Activated CD8-positive, alpha-beta T cell treated with anti-CD3 and anti-CD28 coated beads, Interleukin-2, amount 10 ng/mL, durations not matched to agents 7 days and 5 days (primary cell): ENCODE data around the gene SLC12A3. TPM values are rescaled to one million over a fixed set of nuclear protein-coding genes. Genes with fewer than 3 reads are reported as not detected.

ENCODE experiments used
- ATAC-seq: fragments of 150-1000 bp; cut with Tn5 transposase; one replicate; pipeline ENCODE4 v1.10.0; 2021; ENCODE audit warnings: moderate library complexity
- CTCF ChIA-PET: fragments of 350-600 bp; sonication (Branson Sonifier 250); formaldehyde crosslinking; loops from one replicate; lab custom pipeline; 2021; ENCODE audit warnings: antibody characterized with exemption; lab: Charles Lee
- POLR2A ChIA-PET: fragments of 350-600 bp; sonication (Branson Sonifier 250); formaldehyde crosslinking; loops from one replicate; lab custom pipeline; 2021; ENCODE audit warnings: antibody characterized with exemption; lab: Charles Lee
- DNase-seq: peaks from one replicate; pipeline ENCODE4 v3.0.0-alpha.2; 2020
- H3K27ac Mint-ChIP-seq: one replicate; pipeline ENCODE4 v1.8.0; 2021; ENCODE audit warnings: mild to moderate bottlenecking, mixed read lengths
- H3K27me3 Mint-ChIP-seq: one replicate; pipeline ENCODE4 v1.8.0; 2021; ENCODE audit warnings: low read depth, mixed read lengths
- H3K36me3 Mint-ChIP-seq: one replicate; pipeline ENCODE4 v1.8.0; 2021; ENCODE audit warnings: low read depth, mixed read lengths
- H3K4me1 Mint-ChIP-seq: one replicate; pipeline ENCODE4 v1.8.0; 2021; ENCODE audit warnings: low read depth, mixed read lengths
- H3K4me3 Mint-ChIP-seq: one replicate; pipeline ENCODE4 v1.8.0; 2021; ENCODE audit warnings: mild to moderate bottlenecking, mixed read lengths
- H3K9me3 Mint-ChIP-seq: one replicate; pipeline ENCODE4 v1.8.0; 2022; ENCODE audit warnings: mixed read lengths; ENCODE audit not compliant: insufficient read depth
- total RNA-seq, 2 experiments: library from RNA; stranded (reverse); gene quantifications; one replicate each; pipeline ENCODE4 v1.2.3, GENCODE V29; 2021

SLC12A3 gene
- total RNA-seq, 2 experiments from 2014 or later = not detected

- ChIA-PET POLR2A (no interaction called here), CTCF (interaction anchor here (0.6 to 9.5 kb wide), 7 partner anchors 10 to 283 kb away, joined by 3 to 96 read pairs (median 11); no protein-coding TSS in a partner anchor)
- Mint-ChIP-seq H3K9me3 (no peaks in the 10 kb centered on the region), H3K27ac (no peak overlapping the region), H3K36me3 (no peaks in the 10 kb centered on the region), H3K4me1 (peaks cover 15% of the 10 kb centered on the region), H3K4me3 (no peak overlapping the region), H3K27me3 (no peaks in the 10 kb centered on the region)
- ATAC-seq = no peak
- DNase-seq = no peak
Observed at GRCh38 chr16:56870276-56870888, 5.4 kb downstream of the SLC12A3 start.

DNA sequence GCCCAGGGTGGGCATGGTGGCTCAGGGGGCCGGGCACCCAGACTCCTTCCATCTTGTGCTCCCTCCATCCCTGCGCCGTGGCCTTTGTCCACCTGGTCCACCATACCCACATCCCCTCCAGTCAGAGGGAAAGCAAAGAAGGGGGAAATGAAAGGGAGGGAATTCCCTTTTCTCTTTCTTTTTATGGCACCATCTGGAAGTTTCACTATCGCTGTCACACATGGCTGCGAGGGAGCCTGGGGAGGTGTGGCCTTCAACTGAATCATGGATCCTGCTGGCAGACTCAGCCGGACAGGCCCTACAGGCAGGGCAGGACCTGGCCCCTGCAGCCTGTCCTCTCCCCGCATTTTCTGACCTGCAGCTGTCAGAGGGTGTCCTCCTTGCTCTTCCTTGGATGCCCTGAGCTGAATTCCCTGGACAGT is 6.2 kb downstream of the SLC12A3 start:
- DNase-seq (no peak), ATAC-seq (no peak)
- no peak overlapping the region for H3K27ac Mint-ChIP-seq
- CTCF ChIA-PET = no interaction called here
- H3K9me3 Mint-ChIP-seq = no peaks in the 10 kb centered on the region
- POLR2A ChIA-PET = no interaction called here
- no peaks in the 10 kb centered on the region for H3K36me3 Mint-ChIP-seq
- no peak overlapping the region for H3K4me3 Mint-ChIP-seq
- peaks cover 19% of the 10 kb centered on the region for H3K4me1 Mint-ChIP-seq
- H3K27me3 Mint-ChIP-seq = no peaks in the 10 kb centered on the region

DNA sequence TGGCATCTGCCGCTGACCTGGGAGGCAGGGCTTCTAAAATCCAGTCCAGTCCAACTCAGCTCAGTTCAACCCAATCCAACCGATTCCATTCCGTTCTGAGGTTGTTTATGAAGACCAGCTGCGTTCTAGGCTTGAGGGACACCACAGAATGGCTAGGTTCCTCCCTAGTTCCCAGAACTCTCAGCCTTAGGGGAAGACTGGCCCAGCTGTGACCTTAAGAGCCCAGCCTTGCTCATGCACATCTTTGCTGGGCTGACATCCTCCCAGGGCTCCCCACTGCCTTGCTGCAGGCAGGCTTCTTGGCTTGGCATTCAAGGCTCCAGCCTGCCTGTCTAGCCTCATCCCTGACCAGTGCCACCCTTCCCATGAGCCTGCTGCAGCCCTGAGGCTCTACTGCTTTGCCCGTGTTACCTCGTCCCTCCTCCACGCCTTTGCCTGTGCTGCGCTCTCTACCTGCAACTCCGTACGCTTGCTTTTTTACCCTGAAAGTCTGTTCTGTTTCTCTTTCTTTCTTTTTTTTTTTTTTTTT is 7.9 kb downstream of the SLC12A3 start:
- H3K4me3 Mint-ChIP-seq = no peak overlapping the region
- ChIA-PET POLR2A (interaction anchor here (0.8 kb wide), 1 partner anchor 10 kb away, joined by 3 read pairs; no protein-coding TSS in a partner anchor), CTCF (no interaction called here)
- H3K36me3 Mint-ChIP-seq = no peaks in the 10 kb centered on the region
- ATAC-seq (no peak), DNase-seq (no peak)
- H3K27ac Mint-ChIP-seq = no peak overlapping the region
- peaks cover 13% of the 10 kb centered on the region for H3K4me1 Mint-ChIP-seq
- no peaks in the 10 kb centered on the region for H3K27me3 Mint-ChIP-seq
- H3K9me3 Mint-ChIP-seq = no peaks in the 10 kb centered on the region

- no peak overlapping the region for H3K27ac Mint-ChIP-seq
- H3K9me3 Mint-ChIP-seq = no peaks in the 10 kb centered on the region
- CTCF ChIA-PET = interaction anchor here (1.4 kb wide), 1 partner anchor 7 kb away, joined by 7 read pairs; no protein-coding TSS in a partner anchor
Observed at GRCh38 chr16:56874800-56875199, 9.8 kb downstream of the SLC12A3 start.

DNA sequence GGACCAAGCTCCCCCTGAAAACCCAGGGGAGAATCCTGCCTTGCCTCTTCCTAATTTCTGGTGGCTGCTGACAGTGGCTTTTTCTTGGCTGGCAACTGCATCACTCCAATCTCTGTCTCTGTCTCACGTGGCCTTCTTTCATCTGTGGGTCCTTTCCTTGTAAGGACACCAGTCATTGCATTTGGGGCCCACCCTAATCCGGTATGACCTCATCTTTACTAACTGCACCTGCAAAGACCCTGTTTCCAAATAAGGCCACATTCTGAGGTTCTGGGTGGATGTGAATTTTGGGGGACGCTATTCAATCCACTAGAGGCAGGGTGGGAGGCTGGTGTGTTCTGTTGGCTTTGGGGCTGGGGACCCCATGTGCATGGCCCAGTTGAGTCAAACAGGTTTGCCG is 11.0 kb downstream of the SLC12A3 start:
- no peak for ATAC-seq
- no peak for DNase-seq
- ChIA-PET CTCF (interaction anchor here (1.4 kb wide), 2 partner anchors 9 to 88 kb away, joined by 4 to 7 read pairs; no protein-coding TSS in a partner anchor), POLR2A (no interaction called here)
- Mint-ChIP-seq H3K27me3 (no peaks in the 10 kb centered on the region), H3K9me3 (no peaks in the 10 kb centered on the region), H3K4me3 (no peak overlapping the region), H3K27ac (no peak overlapping the region), H3K4me1 (peaks cover 10% of the 10 kb centered on the region), H3K36me3 (no peaks in the 10 kb centered on the region)

More at GRCh38 chr16:56874800-56875199, 9.8 kb downstream of the SLC12A3 start:
- POLR2A ChIA-PET = no interaction called here
- no peak for ATAC-seq
- DNase-seq = no peak
- Mint-ChIP-seq H3K27me3 (no peaks in the 10 kb centered on the region), H3K4me3 (no peak overlapping the region), H3K36me3 (no peaks in the 10 kb centered on the region), H3K4me1 (peaks cover 10% of the 10 kb centered on the region)

GRCh38 chr16:56877486-56878182 is 12.6 kb downstream of the SLC12A3 start:
- H3K36me3 Mint-ChIP-seq = no peaks in the 10 kb centered on the region
- CTCF ChIA-PET = no interaction called here
- H3K4me3 Mint-ChIP-seq = no peak overlapping the region
- no peak overlapping the region for H3K27ac Mint-ChIP-seq
- no peaks in the 10 kb centered on the region for H3K27me3 Mint-ChIP-seq
- H3K9me3 Mint-ChIP-seq = no peaks in the 10 kb centered on the region
- POLR2A ChIA-PET = no interaction called here
- DNase-seq (no peak), ATAC-seq (no peak)
- H3K4me1 Mint-ChIP-seq = peaks cover 9% of the 10 kb centered on the region

DNA sequence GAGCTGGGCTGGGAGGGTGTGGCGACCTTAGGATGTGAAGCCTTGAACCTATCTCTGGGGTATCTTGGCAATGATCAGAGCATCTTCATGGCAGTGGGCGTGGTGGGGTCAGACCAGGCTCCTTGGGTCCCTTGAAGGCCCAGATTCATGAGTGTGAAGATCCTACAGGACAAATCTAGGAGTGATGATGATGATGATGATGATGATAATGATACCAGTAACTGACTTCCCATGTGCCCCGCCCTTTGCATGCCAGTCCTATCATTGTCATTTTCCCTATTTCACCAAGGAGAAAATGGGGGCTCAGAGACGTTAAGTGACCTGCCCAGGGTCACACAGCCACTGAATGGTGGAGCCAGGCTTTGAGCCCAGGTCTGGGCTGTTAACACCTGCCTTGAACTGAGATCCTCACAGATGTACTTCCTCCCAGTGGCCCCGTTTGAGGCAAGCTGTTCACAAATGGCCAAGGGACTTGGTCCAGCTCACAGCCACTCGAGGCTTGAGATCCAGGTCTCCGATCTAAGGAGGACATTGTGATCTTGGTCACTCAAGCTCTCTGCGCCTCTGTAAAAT is 13.4 kb downstream of the SLC12A3 start:
- Mint-ChIP-seq H3K9me3 (no peaks in the 10 kb centered on the region), H3K4me3 (no peak overlapping the region), H3K36me3 (no peaks in the 10 kb centered on the region), H3K27ac (no peak overlapping the region), H3K27me3 (no peaks in the 10 kb centered on the region), H3K4me1 (peaks cover 4% of the 10 kb centered on the region)
- ChIA-PET POLR2A (no interaction called here), CTCF (no interaction called here)
- ATAC-seq (no peak), DNase-seq (no peak)

DNA sequence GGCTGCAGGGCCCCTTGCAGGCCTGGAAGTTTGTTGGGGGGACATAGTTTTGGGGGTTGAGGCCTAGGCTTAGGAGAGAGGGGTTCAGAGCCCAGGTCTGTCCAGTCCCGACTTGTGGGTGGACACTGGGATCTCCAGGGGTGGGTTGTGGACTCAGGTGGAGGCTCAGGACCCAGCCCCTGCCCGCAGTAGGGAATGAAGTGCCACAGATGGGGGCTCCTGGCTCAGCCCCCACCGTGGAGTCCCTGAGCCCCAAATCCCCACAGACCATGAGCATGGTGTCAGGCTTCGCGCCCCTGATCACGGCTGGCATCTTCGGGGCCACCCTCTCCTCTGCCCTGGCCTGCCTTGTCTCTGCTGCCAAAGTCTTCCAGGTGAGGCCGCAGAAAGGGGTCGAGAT is 14.3 kb downstream of the SLC12A3 start:
- H3K4me3 Mint-ChIP-seq = no peak overlapping the region
- ChIA-PET CTCF (no interaction called here), POLR2A (no interaction called here)
- no peak overlapping the region for H3K27ac Mint-ChIP-seq
- H3K36me3 Mint-ChIP-seq = no peaks in the 10 kb centered on the region
- no peaks in the 10 kb centered on the region for H3K9me3 Mint-ChIP-seq
- ATAC-seq (no peak), DNase-seq (no peak)
- no peaks in the 10 kb centered on the region for H3K27me3 Mint-ChIP-seq
- H3K4me1 Mint-ChIP-seq = peaks cover 4% of the 10 kb centered on the region

DNA sequence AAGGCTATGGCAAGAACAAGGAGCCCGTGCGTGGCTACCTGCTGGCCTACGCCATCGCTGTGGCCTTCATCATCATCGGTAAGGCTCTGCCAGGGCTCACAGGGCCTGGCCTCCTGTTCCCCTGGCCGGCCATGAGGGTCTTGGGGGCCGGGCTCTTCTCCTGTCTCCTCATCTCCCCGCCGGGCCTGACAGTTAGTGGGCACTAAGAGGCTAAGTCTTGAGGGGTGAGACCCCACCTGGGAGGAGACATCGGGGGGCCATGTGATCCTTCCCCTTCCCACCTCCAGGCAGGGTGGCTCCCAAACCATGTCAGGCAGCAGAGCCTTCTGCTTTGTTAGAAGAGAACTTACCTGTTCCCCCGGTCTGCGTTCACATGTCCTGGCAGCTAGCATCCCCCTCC is 15.2 kb downstream of the SLC12A3 start:
- DNase-seq = no peak
- ChIA-PET POLR2A (interaction anchor here (0.8 kb wide), 1 partner anchor 51 kb away, joined by 4 read pairs; no protein-coding TSS in a partner anchor), CTCF (no interaction called here)
- Mint-ChIP-seq H3K9me3 (no peaks in the 10 kb centered on the region), H3K4me3 (no peak overlapping the region), H3K27me3 (no peaks in the 10 kb centered on the region), H3K4me1 (peaks cover 4% of the 10 kb centered on the region), H3K27ac (no peak overlapping the region), H3K36me3 (no peaks in the 10 kb centered on the region)
- no peak for ATAC-seq

- Mint-ChIP-seq H3K9me3 (no peaks in the 10 kb centered on the region), H3K36me3 (no peaks in the 10 kb centered on the region), H3K4me3 (no peak overlapping the region), H3K27ac (no peak overlapping the region), H3K4me1 (peaks cover 4% of the 10 kb centered on the region), H3K27me3 (no peaks in the 10 kb centered on the region)
- DNase-seq = no peak
- CTCF ChIA-PET = no interaction called here
- POLR2A ChIA-PET = interaction anchor here (0.8 kb wide), 1 partner anchor 51 kb away, joined by 4 read pairs; no protein-coding TSS in a partner anchor
- no peak for ATAC-seq
Observed at GRCh38 chr16:56880685-56881084, 15.7 kb downstream of the SLC12A3 start.

DNA sequence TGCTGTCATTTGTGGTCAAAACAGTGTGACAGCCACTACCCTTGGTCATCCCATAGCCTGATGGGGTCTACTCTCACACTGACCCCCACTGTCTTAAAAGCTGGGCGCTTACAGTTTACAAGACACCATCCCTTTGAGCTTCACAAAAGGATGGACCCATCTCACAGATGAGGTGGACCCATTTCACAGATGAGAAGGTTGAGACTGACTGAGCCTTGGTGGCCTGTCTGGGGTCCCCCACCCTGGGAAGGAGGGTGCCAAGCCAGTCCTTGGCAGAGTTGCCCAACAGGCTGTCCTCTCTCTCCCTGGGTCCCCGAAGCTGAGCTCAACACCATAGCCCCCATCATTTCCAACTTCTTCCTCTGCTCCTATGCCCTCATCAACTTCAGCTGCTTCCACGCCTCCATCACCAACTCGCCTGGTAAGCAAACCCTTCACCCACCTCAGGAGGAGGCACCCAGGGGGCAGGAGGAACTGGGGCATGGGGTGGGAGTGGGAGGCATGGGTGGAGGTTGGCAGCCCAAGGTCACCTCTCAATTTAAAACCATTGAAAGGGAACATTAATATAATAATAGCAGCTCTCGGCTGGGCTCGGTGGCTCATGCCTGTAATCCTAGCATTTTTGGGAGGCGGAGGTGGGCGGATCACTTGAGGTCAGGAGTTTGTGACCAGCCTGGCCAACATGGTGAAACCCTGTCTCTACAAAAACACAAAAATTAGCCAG is 17.2 kb downstream of the SLC12A3 start:
- POLR2A ChIA-PET = interaction anchor here (0.6 to 1.0 kb wide), 2 partner anchors 49 to 127 kb away, joined by 3 to 4 read pairs; no protein-coding TSS in a partner anchor
- Mint-ChIP-seq H3K9me3 (no peaks in the 10 kb centered on the region), H3K36me3 (no peaks in the 10 kb centered on the region), H3K4me3 (no peak overlapping the region), H3K27me3 (no peaks in the 10 kb centered on the region), H3K4me1 (no peaks in the 10 kb centered on the region), H3K27ac (no peak overlapping the region)
- CTCF ChIA-PET = no interaction called here
- ATAC-seq = no peak
- DNase-seq = no peak
